Breast epithelium (tissue), 4 donors: ENCODE data around the gene LGALS12. TPM values are rescaled to one million over a fixed set of nuclear protein-coding genes. Genes with fewer than 3 reads are reported as not detected.

ENCODE experiments used
- DNase-seq, 2 donors: peaks; one replicate each; pipeline ENCODE4 v3.0.0-alpha.2; 2019; ENCODE audit warnings: low spot score in 2 of 2
- H3K27ac ChIP-seq, 2 donors: fragments of 200-600 bp; sonication (generic) in 1 of 2; one replicate each; pipeline ENCODE4 v1.5.1; 2016 to 2019; ENCODE audit warnings: mild to moderate bottlenecking in 1 of 2
- H3K27me3 ChIP-seq, 2 donors: fragments of 200-600 bp; sonication (generic) in 1 of 2; one replicate each; pipeline versions ENCODE4 v1.5.1 to v1.6.0; 2017 to 2019; ENCODE audit warnings: control low read depth in 1 of 2, mild to moderate bottlenecking in 1 of 2
- H3K36me3 ChIP-seq: fragments of 200-600 bp; one replicate; pipeline ENCODE4 v1.5.1; 2019
- H3K4me1 ChIP-seq, 2 donors: fragments of 200-600 bp; sonication (generic); one replicate each; pipeline ENCODE4 v1.5.1; 2016 to 2019; ENCODE audit warnings: control low read depth in 1 of 2
- H3K4me3 ChIP-seq, 3 donors: fragments of 200-600 bp; sonication (generic); 1 replicate in 2 of 3; 2 replicates in 1 of 3; pipeline ENCODE4 v1.5.1; 2016 to 2019; ENCODE audit warnings: mild to moderate bottlenecking in 3 of 3, moderate library complexity in 2 of 3
- H3K9me3 ChIP-seq, 2 donors: fragments of 200-600 bp; sonication (generic) in 1 of 2; one replicate each; pipeline ENCODE4 v1.5.1; 2016 to 2019; ENCODE audit warnings: control low read depth in 1 of 2
- POLR2A ChIP-seq: fragments of 450-650 bp; IDR thresholded peaks from one replicate; pipeline ENCODE4 v1.6.1; 2016; ENCODE audit warnings: antibody characterized with exemption, mild to moderate bottlenecking, moderate library complexity
- POLR2AphosphoS5 ChIP-seq, 3 donors: sonication (generic); formaldehyde crosslinking; IDR thresholded peaks; one replicate each; pipeline ENCODE4 v1.6.1; 2017; ENCODE audit warnings: antibody characterized with exemption in 3 of 3
- intact Hi-C: fragments of 100-400 bp; cut with DNase I; formaldehyde crosslinking; loops from one replicate; pipeline ENCODE4 v1.15.1; 2023; ENCODE audit warnings: low total_unique reads
- total RNA-seq, 3 donors: library from RNA; depleted of rRNA; stranded (reverse); fragments of >200 nt; gene quantifications; one replicate each; pipeline ENCODE4 v1.1.0, GENCODE V29; 2016
- TF ChIP-seq, protein P1 (sequence below), 3 donors: fragments of 450-650 bp; IDR thresholded peaks; one replicate each; pipeline ENCODE4 v1.5.1; 2016 to 2017; ENCODE audit warnings: antibody characterized with exemption in 3 of 3, mild to moderate bottlenecking in 3 of 3, moderate library complexity in 3 of 3

Gene LGALS12, protein sequence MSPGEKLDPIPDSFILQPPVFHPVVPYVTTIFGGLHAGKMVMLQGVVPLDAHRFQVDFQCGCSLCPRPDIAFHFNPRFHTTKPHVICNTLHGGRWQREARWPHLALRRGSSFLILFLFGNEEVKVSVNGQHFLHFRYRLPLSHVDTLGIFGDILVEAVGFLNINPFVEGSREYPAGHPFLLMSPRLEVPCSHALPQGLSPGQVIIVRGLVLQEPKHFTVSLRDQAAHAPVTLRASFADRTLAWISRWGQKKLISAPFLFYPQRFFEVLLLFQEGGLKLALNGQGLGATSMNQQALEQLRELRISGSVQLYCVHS
- 10 to 100 TPM in 2 of 3 donors, 1 to 10 TPM in 1; 6.6 to 82.6 (median 11.9) TPM for total RNA-seq

GRCh38 chr11:63505857-63506528 lies at the start of gene LGALS12:
Gene LGALS12 (plus strand): TSS chr11:63506084. CDS start chr11:63506459, 375 bp downstream.
- Histone ChIP-seq H3K27me3 (no peaks in the 10 kb centered on the region), H3K9me3 (no peaks in the 10 kb centered on the region), H3K27ac (no peak within 1 kb of the TSS), H3K36me3 (no peaks in the 10 kb centered on the region), H3K4me1 (no peaks in the 10 kb centered on the region), H3K4me3 (no peak within 1 kb of the TSS)
- no peak for DNase-seq
- TF ChIP-seq POLR2AphosphoS5 (IDR thresholded peaks at IDR 0.05) (no peak), POLR2A (no peak)
- TF ChIP-seq, protein P1, sequence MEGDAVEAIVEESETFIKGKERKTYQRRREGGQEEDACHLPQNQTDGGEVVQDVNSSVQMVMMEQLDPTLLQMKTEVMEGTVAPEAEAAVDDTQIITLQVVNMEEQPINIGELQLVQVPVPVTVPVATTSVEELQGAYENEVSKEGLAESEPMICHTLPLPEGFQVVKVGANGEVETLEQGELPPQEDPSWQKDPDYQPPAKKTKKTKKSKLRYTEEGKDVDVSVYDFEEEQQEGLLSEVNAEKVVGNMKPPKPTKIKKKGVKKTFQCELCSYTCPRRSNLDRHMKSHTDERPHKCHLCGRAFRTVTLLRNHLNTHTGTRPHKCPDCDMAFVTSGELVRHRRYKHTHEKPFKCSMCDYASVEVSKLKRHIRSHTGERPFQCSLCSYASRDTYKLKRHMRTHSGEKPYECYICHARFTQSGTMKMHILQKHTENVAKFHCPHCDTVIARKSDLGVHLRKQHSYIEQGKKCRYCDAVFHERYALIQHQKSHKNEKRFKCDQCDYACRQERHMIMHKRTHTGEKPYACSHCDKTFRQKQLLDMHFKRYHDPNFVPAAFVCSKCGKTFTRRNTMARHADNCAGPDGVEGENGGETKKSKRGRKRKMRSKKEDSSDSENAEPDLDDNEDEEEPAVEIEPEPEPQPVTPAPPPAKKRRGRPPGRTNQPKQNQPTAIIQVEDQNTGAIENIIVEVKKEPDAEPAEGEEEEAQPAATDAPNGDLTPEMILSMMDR (IDR thresholded peaks at IDR 0.05): no peak
- intact Hi-C loops: no loop called here

GRCh38 chr11:63459586-63459985 lies 46.3 kb upstream of the LGALS12 start:
- H3K27me3 ChIP-seq: no peaks in the 10 kb centered on the region
- no peak overlapping the region for H3K4me3 ChIP-seq
- intact Hi-C loops: no loop called here
- no peaks in the 10 kb centered on the region for H3K36me3 ChIP-seq
- H3K9me3 ChIP-seq: no peaks in the 10 kb centered on the region
- no peak for TF ChIP-seq POLR2A
- TF ChIP-seq, protein P1 (IDR thresholded peaks at IDR 0.05): no peak
- no peak for TF ChIP-seq POLR2AphosphoS5 (IDR thresholded peaks at IDR 0.05)
- H3K4me1 ChIP-seq: no peaks in the 10 kb centered on the region
- no peak for DNase-seq
- H3K27ac ChIP-seq: no peak overlapping the region

DNA sequence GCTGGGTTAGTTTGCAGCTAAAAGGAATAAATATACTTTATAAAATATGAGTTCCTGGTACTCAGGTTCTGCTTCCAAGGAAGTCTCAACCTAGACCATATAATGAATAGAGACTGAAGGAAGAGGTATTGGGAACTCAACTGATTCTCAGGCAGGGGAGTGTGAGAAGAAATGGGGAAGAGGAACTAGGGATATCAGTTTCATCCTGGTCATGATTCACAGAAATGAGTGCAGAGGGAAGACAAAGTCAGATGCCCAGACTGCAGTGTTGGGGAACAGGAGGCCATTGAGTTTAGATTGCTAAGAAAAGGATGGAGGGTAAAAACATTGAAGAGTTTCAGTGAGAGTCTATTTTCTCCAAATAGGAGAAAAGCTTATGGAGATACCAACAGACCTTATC lies 43.7 kb upstream of the LGALS12 start:
- no peak overlapping the region for H3K4me3 ChIP-seq
- H3K27me3 ChIP-seq: no peaks in the 10 kb centered on the region
- H3K27ac ChIP-seq: no peak overlapping the region
- no peak for DNase-seq
- TF ChIP-seq, protein P1 (IDR thresholded peaks at IDR 0.05): no peak
- TF ChIP-seq POLR2AphosphoS5 (IDR thresholded peaks at IDR 0.05) (no peak), POLR2A (no peak)
- no peaks in the 10 kb centered on the region for H3K4me1 ChIP-seq
- H3K9me3 ChIP-seq: no peaks in the 10 kb centered on the region
- intact Hi-C loops: no loop called here
- no peaks in the 10 kb centered on the region for H3K36me3 ChIP-seq

GRCh38 chr11:63470311-63470710 lies 35.6 kb upstream of the LGALS12 start:
- no peak for DNase-seq
- Histone ChIP-seq H3K27me3 (no peaks in the 10 kb centered on the region), H3K4me1 (no peaks in the 10 kb centered on the region), H3K27ac (no peak overlapping the region), H3K4me3 (no peak overlapping the region), H3K36me3 (no peaks in the 10 kb centered on the region), H3K9me3 (no peaks in the 10 kb centered on the region)
- intact Hi-C loops: no loop called here
- TF ChIP-seq POLR2A (no peak), POLR2AphosphoS5 (IDR thresholded peaks at IDR 0.05) (no peak)
- TF ChIP-seq, protein P1 (IDR thresholded peaks at IDR 0.05): no peak

GRCh38 chr11:63472372-63472771 lies 33.5 kb upstream of the LGALS12 start:
- Histone ChIP-seq H3K9me3 (peaks cover 0 to 6% of the 10 kb centered on the region in 2 donors), H3K4me3 (no peak overlapping the region), H3K27ac (no peak overlapping the region), H3K4me1 (no peaks in the 10 kb centered on the region), H3K27me3 (no peaks in the 10 kb centered on the region), H3K36me3 (no peaks in the 10 kb centered on the region)
- TF ChIP-seq, protein P1 (IDR thresholded peaks at IDR 0.05): no peak
- no peak for TF ChIP-seq POLR2A
- no peak for TF ChIP-seq POLR2AphosphoS5 (IDR thresholded peaks at IDR 0.05)
- intact Hi-C loops: no loop called here
- DNase-seq: no peak
